ENCODE measurements around the gene CERKL. TPM values are rescaled to one million over a fixed set of nuclear protein-coding genes. Genes with fewer than 3 reads are reported as not detected.

CERKL gene
- total RNA-seq, 4 donors from 2014 or later: not detected

DNA sequence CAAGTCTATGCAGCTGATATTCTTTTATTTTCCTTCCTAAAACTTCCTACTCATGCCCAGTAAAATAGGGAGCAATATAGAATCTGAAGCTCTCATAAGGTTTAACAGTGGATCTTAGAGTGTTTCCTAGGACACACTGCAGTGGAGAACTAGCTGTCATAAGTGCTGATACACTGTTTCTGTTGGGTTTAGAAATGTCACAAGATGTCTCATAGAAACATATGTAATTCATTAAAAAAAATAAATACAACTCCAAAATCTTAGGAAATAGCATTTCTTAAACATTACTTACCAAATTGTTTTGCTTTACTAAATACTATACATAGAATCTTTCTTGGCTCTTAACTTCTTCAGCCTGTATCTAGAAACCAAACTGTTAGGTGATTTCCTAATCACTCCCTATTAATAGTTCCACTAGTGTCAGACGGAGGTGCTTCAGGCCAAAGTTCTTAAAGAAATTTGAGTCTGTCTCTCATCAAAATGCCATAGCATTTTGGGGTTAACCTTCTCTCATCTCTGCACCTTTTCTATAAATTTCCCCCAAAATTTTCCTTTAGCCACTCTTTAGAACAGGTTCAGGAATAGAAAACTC lies 93.7 kb downstream of the CERKL start:
- TF ChIP-seq, protein P1, sequence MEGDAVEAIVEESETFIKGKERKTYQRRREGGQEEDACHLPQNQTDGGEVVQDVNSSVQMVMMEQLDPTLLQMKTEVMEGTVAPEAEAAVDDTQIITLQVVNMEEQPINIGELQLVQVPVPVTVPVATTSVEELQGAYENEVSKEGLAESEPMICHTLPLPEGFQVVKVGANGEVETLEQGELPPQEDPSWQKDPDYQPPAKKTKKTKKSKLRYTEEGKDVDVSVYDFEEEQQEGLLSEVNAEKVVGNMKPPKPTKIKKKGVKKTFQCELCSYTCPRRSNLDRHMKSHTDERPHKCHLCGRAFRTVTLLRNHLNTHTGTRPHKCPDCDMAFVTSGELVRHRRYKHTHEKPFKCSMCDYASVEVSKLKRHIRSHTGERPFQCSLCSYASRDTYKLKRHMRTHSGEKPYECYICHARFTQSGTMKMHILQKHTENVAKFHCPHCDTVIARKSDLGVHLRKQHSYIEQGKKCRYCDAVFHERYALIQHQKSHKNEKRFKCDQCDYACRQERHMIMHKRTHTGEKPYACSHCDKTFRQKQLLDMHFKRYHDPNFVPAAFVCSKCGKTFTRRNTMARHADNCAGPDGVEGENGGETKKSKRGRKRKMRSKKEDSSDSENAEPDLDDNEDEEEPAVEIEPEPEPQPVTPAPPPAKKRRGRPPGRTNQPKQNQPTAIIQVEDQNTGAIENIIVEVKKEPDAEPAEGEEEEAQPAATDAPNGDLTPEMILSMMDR (IDR thresholded peaks at IDR 0.05): no peak
- DNase-seq (ENCODE audit: low spot score) (no peak), ATAC-seq (ENCODE audit: low FRiP score) (no peak)

DNA sequence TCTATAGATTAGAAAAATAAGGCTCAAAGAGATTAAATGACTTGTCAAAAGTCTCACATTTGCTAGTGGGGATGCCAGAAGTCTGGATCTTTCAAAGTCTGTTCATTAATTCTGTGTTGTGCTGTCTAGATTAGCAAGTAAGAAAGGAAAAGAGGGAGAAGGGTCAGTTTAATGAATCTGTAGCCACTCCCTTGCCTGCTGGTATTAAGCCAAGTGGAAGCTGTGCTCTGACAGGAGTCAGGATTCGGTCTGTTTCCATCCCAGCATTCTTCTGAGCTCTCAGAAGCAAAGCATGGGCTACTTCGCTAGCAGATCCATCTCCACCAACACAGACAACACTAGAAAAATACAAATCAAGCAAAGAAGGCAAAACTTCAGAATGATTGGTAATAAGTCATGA lies 98.5 kb downstream of the CERKL start:
- no peak for DNase-seq (ENCODE audit: low spot score)
- TF ChIP-seq, protein P1 (IDR thresholded peaks at IDR 0.05): no peak
- ATAC-seq (ENCODE audit: low FRiP score): no peak

DNA sequence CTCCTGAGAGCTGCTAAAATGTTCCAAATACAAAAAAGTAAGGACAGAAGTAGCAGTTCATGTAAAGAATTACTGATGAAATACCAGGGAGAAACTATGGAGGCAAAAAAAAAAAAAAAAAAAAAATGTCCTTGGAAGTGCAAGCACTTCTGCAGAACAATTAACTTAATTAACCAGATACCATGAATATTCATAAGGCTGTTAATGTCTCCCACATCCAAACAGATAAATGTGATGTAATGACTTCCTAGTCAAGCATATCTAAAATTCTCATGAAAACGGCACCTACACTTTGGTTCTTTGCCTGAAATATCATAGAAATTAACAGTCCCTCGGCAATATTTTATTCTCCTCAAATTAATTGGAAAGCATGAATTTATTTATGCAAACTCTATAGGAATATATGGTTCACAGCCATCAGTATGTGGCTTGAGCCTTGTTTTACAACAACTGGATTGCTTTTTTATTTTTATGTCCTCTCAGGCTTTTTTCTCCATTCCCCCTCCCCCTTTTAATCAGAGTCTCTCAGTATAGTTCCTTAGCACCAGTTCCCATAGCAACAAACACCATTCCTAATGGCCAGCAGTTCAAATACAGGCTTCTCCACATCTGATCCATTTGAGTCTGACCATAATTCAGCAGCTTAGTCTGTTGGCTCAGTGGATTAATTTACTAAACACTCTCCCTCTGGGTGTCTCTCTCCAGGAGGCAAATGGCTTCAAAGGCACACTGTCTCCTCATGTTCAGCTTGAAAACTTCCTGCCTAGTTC lies 102.7 kb downstream of the CERKL start:
- TF ChIP-seq, protein P1 (IDR thresholded peaks at IDR 0.05): no peak
- DNase-seq (ENCODE audit: low spot score): no peak
- no peak for ATAC-seq (ENCODE audit: low FRiP score)

DNA sequence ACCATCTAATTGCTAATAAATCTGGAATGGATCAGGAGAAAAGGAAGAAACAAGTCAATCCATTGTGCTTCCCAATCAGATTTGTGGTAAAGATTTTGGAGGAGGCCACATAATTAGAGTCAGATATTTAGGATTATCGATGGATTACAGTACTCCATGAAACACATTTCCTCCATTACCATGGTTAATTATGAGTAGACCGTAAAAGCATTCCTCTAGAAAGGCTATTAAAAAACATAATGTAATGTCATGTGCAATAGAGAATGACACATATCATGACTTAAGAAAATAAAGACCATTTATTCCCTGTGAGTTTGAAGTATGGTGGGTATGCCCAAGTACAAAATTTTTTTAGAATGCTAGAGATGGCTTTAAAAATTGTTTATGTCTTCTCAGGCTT lies 103.7 kb downstream of the CERKL start:
- no peak for DNase-seq (ENCODE audit: low spot score)
- TF ChIP-seq, protein P1 (IDR thresholded peaks at IDR 0.05): no peak
- ATAC-seq (ENCODE audit: low FRiP score): no peak

DNA sequence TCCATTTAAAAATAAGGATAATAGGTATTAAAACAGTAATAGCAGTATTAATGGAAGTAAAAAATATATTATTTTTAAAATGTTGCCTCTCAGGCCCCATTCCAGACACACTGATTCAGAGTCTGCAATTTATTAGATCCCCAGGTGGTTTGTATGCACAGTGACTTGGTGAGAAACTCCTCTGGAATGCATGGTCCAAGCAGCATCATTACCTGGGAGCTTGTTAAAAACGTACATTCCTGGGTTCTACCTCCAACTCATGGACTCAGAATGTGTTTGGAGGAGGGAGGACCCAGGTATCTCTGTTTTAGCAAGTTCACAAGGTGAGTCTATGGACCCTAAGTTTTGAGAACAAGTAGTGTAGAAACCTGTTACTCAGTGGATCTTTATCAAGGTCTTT lies 104.1 kb downstream of the CERKL start:
- DNase-seq (ENCODE audit: low spot score) (no peak), ATAC-seq (ENCODE audit: low FRiP score) (no peak)
- TF ChIP-seq, protein P1 (IDR thresholded peaks at IDR 0.05): no peak

DNA sequence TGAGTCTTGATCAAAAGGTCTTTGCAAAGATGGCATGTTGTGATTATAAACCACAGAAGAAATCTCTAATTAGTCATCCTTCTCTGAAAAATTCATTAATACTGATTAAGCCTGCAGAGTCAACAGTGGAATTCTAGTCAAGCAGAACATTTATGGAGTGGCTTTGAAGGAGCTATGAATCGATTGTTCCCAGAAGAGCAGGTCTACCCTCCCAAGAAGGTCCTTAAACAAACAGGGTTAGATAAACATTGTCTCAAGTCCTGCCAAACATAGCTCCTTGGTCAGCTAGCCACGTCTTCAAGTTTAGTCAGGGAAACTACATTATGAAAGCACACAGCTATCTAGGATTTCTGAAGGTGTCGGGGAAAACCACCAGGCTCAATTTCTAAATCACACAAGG lies 110.8 kb downstream of the CERKL start:
- ATAC-seq (ENCODE audit: low FRiP score) (no peak), DNase-seq (ENCODE audit: low spot score) (no peak)
- TF ChIP-seq, protein P1 (IDR thresholded peaks at IDR 0.05): no peak

DNA sequence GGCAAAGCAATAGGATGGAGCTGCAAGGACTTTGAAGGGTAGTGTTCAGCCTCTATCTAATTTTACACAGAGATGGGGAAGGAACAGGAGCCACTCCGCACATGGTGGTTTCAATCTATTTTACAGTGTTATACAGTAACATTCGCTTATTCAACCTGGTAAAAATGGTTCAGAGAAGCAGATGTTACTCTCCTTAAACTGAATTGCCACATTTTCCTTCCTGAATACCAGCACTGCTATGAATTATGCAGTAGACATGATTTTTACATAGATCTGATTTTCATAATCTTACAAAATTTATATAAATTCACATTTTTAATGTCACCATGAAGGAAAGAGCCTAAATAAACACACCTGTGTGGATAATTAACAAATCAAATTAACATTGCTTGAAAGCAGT lies 114.7 kb downstream of the CERKL start:
- ATAC-seq (ENCODE audit: low FRiP score): no peak
- TF ChIP-seq, protein P1 (IDR thresholded peaks at IDR 0.05): no peak

More for the DNA sequence above, 114.7 kb downstream of the CERKL start:
- no peak for DNase-seq (ENCODE audit: low spot score)

Data from omental fat pad (tissue), 4 donors.